Activated naive CD4-positive, alpha-beta T cell treated with anti-CD3 and anti-CD28 coated beads, Interleukin-2, amount 10 ng/mL, durations not matched to agents 5 hours and 36 hours (primary cell): Measurements from ENCODE around the gene ULK1. TPM values are rescaled to one million over a fixed set of nuclear protein-coding genes. Genes with fewer than 3 reads are reported as not detected.

ENCODE experiments used
- total RNA-seq, 2 experiments: library from RNA; stranded (reverse); gene quantifications; one replicate each; pipeline ENCODE4 v1.2.3, GENCODE V29; 2021

Gene ULK1
- total RNA-seq, result 10 to 100 TPM; 25.3 TPM

DNA sequence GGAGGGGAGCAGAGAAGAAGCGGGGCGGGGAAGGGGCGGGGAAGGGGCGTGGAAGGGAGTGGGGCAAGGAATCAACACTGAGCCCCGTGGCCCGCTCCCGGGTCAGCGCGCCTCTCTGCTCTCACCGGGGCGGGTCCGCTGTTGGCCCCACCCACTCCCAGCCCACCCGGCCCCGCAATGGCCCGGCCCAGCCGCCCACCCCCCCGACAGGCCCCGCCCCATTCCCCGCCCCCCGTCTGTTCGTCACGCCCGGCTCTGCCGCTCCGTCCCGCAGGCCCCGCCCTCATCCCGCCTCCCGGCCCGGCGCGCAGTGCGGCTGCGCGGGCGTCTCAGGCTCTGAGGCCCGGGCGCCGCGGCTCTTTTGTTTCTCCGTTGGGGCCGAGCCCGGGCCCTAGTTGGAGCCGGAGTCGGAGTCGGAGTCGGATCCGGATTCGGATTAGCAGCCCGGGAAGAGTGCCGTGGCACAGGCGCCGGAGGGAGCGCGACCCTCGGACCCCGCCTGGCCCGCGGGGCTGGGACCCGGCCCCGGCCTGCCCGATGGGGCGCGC, at the start of gene ULK1:
TSS of gene ULK1 (plus strand) at position 310 of the 548 bp plus-strand sequence. CDS start 380 bp downstream, outside the sequence.

DNA sequence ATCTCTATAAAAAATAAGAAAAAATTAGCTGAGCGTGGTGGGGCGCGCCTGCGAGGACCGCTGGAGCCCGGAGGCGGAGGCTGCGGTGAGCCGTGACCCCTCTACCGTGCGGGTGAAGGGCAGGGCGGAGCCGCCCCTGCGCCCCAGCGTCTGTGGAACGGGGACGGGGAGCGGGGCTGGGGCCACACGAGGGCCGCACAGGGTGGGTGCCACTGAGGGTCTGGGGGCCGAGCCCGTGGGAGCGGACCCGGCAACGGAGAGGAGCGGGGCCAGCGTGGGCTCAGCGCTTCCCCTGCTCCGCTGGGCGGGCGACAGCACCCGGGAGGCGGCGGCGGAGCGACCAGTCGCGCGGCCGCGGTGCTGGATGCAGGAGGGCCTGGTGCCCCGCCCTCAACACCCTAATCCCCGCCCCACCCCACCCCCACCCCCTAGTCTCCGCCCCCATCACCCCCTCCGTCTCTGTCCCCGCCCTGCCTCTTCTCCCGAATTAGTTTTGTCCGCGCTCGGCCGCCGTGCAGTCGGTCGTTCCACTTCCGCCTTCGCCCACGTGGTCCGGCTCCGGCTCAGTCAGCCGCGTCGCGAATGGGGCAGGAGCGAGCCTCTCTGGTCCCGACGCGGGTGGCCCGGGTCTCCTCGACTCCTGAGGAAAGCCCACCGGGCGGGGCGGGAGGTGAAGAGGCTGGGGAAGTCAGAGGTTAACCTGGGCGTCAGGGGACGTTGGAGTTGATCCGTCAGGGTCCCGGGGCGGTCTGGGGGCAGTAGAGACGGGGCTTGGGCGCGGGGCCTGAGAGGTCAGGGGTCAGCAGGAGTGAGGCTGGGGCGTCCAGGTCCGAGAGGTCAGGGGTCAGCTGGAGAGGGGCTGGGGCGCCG, 34.5 kb downstream of the ULK1 start, which contains the start of gene PUS1:
TSS of gene PUS1 (plus strand) at position 566 of the 870 bp plus-strand sequence. CDS start 447 bp downstream, outside the sequence.

DNA sequence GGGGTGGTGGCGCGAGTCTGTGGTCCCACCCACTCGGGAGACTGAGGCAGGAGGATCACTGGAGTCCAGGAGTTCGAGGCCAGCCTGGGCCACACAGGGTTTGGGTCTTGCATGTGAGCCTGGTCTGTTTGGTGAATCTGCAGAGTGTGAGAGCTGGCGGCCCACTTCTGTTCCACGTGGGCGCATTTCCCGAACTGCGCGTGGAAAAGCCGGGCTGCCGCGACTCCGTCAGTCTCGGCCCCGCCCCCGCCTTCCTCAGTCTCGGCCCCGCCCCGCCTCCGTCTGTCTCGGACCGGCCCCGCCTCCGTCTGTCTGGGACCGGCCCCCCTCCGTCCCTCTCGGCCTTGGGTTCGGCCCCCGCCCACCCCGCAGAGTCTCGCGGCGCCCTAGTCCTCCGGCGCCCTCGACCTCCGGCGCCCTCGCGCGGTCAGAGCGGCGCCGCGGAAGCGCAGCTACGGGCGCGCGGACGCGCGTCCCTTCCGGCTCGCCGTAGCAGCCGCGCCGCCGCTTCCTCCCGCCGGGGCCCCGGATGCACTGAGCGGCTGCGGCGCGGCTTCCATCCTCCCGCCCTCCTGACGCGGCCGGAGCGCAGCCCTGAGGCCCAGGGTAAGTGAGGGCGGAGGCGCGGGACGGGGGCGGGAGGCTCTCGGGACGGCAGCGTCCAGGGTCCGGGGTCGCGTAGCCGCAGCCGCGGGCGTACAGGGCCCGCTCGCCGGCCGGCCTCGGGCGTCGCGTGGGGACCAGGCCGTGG, 55.2 kb downstream of the ULK1 start, which contains the start of gene EP400:
TSS of gene EP400 (plus strand) at position 512 of the 751 bp plus-strand sequence. CDS start 10,678 bp downstream, outside the sequence.

Other genes starting within 250 kb of the ULK1 start
- 10 to 100 TPM; 53.3 to 55.1 TPM for gene SFSWAP, start 183.5 kb upstream of the ULK1 start, total RNA-seq
- gene MMP17, start 66.2 kb upstream of the ULK1 start, total RNA-seq, result under 1 TPM; 0.17 to 0.28 TPM
- 10 to 100 TPM; 42.6 to 43.7 TPM for gene PUS1, start 34.7 kb downstream of the ULK1 start, total RNA-seq
- gene EP400, start 55.3 kb downstream of the ULK1 start, total RNA-seq, result 10 to 100 TPM; 47.1 to 49.2 TPM
- gene DDX51, start 249.7 kb downstream of the ULK1 start, total RNA-seq, result 10 to 100 TPM; 24.3 to 24.5 TPM
- 10 to 100 TPM; 22.8 TPM for gene NOC4L, start 249.8 kb downstream of the ULK1 start, total RNA-seq